Measurements from ENCODE around the gene EPM2A.
"Not testable (repeated sequence)": the region's sequence is repeated elsewhere in the genome, so short reads cannot be mapped to it uniquely, and the experiment has no call there.

The EPM2A gene

GRCh38 chr6:145735356-145736165 lies at the start of gene EPM2A:
Gene EPM2A, minus strand, starts transcription at chr6:145735520. Its CDS starts 22 bp downstream, at chr6:145735498.
- peak; percentile 43 to 52 (median 48) for DNase-seq

- no peak for DNase-seq
Observed at GRCh38 chr6:145784683-145785082, 49.4 kb upstream of the EPM2A start.

- DNase-seq = no peak
Observed at GRCh38 chr6:145783796-145784195, 48.5 kb upstream of the EPM2A start.

GRCh38 chr6:145772846-145773245 lies 37.5 kb upstream of the EPM2A start:
- no peak for DNase-seq

GRCh38 chr6:145765449-145765848 lies 30.1 kb upstream of the EPM2A start:
- no peak for DNase-seq

- no peak for DNase-seq
Observed at GRCh38 chr6:145763742-145764141, 28.4 kb upstream of the EPM2A start.

GRCh38 chr6:145761584-145761983 lies 26.3 kb upstream of the EPM2A start:
- no peak for DNase-seq

- DNase-seq = no peak
Observed at GRCh38 chr6:145758113-145758512, 22.8 kb upstream of the EPM2A start.

- no peak for DNase-seq
Observed at GRCh38 chr6:145756170-145756662, 20.9 kb upstream of the EPM2A start.

- DNase-seq = no peak
Observed at GRCh38 chr6:145755682-145756081, 20.4 kb upstream of the EPM2A start.

GRCh38 chr6:145752638-145753037 lies 17.3 kb upstream of the EPM2A start:
- DNase-seq = no peak

- DNase-seq = no peak
Observed at GRCh38 chr6:145749632-145750031, 14.3 kb upstream of the EPM2A start.

- no peak for DNase-seq
Observed at GRCh38 chr6:145745861-145746260, 10.5 kb upstream of the EPM2A start.

- no peak for DNase-seq
Observed at GRCh38 chr6:145744619-145745018, 9.3 kb upstream of the EPM2A start.

- DNase-seq = no peak
Observed at GRCh38 chr6:145743332-145743731, 8.0 kb upstream of the EPM2A start.

- DNase-seq = not testable (repeated sequence)
Observed at GRCh38 chr6:145742472-145742871, 7.2 kb upstream of the EPM2A start.

- not testable (repeated sequence) for DNase-seq
Observed at GRCh38 chr6:145739685-145740084, 4.4 kb upstream of the EPM2A start.

- no peak for DNase-seq
Observed at GRCh38 chr6:145738265-145738664, 2.9 kb upstream of the EPM2A start.

GRCh38 chr6:145736661-145737144 lies 1.4 kb upstream of the EPM2A start:
- no peak for DNase-seq

- peak; percentile 43 to 50 (median 47) for DNase-seq
Observed at GRCh38 chr6:145734486-145735355, 599 bp downstream of the EPM2A start.

GRCh38 chr6:145733810-145734209 lies 1.5 kb downstream of the EPM2A start:
- DNase-seq = no peak

GRCh38 chr6:145733207-145733606 lies 2.1 kb downstream of the EPM2A start:
- DNase-seq = no peak

- no peak for DNase-seq
Observed at GRCh38 chr6:145731447-145731846, 3.9 kb downstream of the EPM2A start.

GRCh38 chr6:145729887-145730286 lies 5.4 kb downstream of the EPM2A start:
- no peak for DNase-seq

All from activated CD4-positive, CD25-positive, alpha-beta regulatory T cell (primary cell).